Measurements from ENCODE around the gene IFNL4. TPM values are rescaled to one million over a fixed set of nuclear protein-coding genes. Genes with fewer than 3 reads are reported as not detected.

IFNL4 gene
- total and polyA plus RNA-seq, 4 donors, result not detected

DNA sequence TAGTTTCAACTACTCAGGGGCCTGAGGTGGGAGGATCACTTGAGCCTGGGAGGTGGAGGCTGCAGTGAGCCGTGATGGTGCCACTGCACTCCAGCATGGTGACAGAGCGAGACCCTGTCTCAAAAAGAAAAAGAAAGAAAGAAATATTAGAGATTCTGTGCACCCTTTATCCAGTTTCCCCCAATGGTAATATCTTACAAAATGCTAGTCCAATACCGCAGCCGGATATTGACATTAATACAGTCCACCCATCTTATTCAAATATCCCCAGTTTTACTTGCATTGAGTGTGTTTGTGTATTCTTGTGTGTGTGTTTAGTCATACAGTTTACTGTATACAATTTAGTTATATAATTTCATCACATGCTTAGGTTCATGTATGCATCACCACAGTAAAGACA, 8.6 kb upstream of the IFNL4 start:
- TF ChIP-seq, protein P1, sequence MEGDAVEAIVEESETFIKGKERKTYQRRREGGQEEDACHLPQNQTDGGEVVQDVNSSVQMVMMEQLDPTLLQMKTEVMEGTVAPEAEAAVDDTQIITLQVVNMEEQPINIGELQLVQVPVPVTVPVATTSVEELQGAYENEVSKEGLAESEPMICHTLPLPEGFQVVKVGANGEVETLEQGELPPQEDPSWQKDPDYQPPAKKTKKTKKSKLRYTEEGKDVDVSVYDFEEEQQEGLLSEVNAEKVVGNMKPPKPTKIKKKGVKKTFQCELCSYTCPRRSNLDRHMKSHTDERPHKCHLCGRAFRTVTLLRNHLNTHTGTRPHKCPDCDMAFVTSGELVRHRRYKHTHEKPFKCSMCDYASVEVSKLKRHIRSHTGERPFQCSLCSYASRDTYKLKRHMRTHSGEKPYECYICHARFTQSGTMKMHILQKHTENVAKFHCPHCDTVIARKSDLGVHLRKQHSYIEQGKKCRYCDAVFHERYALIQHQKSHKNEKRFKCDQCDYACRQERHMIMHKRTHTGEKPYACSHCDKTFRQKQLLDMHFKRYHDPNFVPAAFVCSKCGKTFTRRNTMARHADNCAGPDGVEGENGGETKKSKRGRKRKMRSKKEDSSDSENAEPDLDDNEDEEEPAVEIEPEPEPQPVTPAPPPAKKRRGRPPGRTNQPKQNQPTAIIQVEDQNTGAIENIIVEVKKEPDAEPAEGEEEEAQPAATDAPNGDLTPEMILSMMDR (IDR thresholded peaks at IDR 0.05; ENCODE audit: low read depth, low read length, missing input control), result no peak
- TF ChIP-seq, protein P2, sequence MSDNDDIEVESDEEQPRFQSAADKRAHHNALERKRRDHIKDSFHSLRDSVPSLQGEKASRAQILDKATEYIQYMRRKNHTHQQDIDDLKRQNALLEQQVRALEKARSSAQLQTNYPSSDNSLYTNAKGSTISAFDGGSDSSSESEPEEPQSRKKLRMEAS (IDR thresholded peaks at IDR 0.05), result no peak
- TF ChIP-seq, protein P3, sequence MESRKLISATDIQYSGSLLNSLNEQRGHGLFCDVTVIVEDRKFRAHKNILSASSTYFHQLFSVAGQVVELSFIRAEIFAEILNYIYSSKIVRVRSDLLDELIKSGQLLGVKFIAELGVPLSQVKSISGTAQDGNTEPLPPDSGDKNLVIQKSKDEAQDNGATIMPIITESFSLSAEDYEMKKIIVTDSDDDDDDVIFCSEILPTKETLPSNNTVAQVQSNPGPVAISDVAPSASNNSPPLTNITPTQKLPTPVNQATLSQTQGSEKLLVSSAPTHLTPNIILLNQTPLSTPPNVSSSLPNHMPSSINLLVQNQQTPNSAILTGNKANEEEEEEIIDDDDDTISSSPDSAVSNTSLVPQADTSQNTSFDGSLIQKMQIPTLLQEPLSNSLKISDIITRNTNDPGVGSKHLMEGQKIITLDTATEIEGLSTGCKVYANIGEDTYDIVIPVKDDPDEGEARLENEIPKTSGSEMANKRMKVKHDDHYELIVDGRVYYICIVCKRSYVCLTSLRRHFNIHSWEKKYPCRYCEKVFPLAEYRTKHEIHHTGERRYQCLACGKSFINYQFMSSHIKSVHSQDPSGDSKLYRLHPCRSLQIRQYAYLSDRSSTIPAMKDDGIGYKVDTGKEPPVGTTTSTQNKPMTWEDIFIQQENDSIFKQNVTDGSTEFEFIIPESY (IDR thresholded peaks at IDR 0.05), result no peak
- no peak for TF ChIP-seq FOXA1 (IDR thresholded peaks at IDR 0.05)
- TF ChIP-seq, protein P4, sequence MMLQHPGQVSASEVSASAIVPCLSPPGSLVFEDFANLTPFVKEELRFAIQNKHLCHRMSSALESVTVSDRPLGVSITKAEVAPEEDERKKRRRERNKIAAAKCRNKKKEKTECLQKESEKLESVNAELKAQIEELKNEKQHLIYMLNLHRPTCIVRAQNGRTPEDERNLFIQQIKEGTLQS (IDR thresholded peaks at IDR 0.05), result no peak
- no peak for TF ChIP-seq NR2F2 (IDR thresholded peaks at IDR 0.05)
- TF ChIP-seq SP1 (IDR thresholded peaks at IDR 0.05), result no peak
- TF ChIP-seq EGR1 (IDR thresholded peaks at IDR 0.05; ENCODE audit: low read depth in 2 of 2), result no peak
- TF ChIP-seq RXRA (IDR thresholded peaks at IDR 0.05), result no peak
- TF ChIP-seq GABPA (IDR thresholded peaks at IDR 0.05 in 1 of 2, conservative IDR thresholded peaks at IDR 0.05 in 1 of 2), result no peak
- no peak for TF ChIP-seq JUND (IDR thresholded peaks at IDR 0.05)
- TF ChIP-seq TAF1 (conservative IDR thresholded peaks at IDR 0.05), result no peak
- TF ChIP-seq YY1 (IDR thresholded peaks at IDR 0.05), result no peak
- TF ChIP-seq, protein P5, sequence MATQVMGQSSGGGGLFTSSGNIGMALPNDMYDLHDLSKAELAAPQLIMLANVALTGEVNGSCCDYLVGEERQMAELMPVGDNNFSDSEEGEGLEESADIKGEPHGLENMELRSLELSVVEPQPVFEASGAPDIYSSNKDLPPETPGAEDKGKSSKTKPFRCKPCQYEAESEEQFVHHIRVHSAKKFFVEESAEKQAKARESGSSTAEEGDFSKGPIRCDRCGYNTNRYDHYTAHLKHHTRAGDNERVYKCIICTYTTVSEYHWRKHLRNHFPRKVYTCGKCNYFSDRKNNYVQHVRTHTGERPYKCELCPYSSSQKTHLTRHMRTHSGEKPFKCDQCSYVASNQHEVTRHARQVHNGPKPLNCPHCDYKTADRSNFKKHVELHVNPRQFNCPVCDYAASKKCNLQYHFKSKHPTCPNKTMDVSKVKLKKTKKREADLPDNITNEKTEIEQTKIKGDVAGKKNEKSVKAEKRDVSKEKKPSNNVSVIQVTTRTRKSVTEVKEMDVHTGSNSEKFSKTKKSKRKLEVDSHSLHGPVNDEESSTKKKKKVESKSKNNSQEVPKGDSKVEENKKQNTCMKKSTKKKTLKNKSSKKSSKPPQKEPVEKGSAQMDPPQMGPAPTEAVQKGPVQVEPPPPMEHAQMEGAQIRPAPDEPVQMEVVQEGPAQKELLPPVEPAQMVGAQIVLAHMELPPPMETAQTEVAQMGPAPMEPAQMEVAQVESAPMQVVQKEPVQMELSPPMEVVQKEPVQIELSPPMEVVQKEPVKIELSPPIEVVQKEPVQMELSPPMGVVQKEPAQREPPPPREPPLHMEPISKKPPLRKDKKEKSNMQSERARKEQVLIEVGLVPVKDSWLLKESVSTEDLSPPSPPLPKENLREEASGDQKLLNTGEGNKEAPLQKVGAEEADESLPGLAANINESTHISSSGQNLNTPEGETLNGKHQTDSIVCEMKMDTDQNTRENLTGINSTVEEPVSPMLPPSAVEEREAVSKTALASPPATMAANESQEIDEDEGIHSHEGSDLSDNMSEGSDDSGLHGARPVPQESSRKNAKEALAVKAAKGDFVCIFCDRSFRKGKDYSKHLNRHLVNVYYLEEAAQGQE (IDR thresholded peaks at IDR 0.05), result no peak
- TF ChIP-seq HNF4G (IDR thresholded peaks at IDR 0.05), result no peak
- no peak for TF ChIP-seq HNF4A (conservative IDR thresholded peaks at IDR 0.05)
- TF ChIP-seq RAD21 (IDR thresholded peaks at IDR 0.05), result no peak
- TF ChIP-seq FOXA2 (IDR thresholded peaks at IDR 0.05), result no peak
- 94% methylated on average over 4 of the region's 4 CpGs for WGBS
- no peak for DNase-seq (ENCODE audit: low spot score)
- Histone ChIP-seq H3K27ac (ENCODE audit: low read depth in 1 of 2, low read length in 2 of 2) (no peak overlapping the region), H3K9me3 (ENCODE audit: control insufficient read depth in 4 of 4, low read length in 3 of 4) (no peaks in the 10 kb centered on the region), H3K9ac (ENCODE audit: low read depth in 1 of 2, low read length in 2 of 2) (no peak overlapping the region), H3K4me3 (ENCODE audit: low read depth in 1 of 3, low read length in 3 of 3) (no peak overlapping the region), H3K4me1 (ENCODE audit: control insufficient read depth in 4 of 4, insufficient read depth in 4 of 4, low read length in 3 of 4) (no peaks in the 10 kb centered on the region), H3K36me3 (ENCODE audit: control insufficient read depth in 4 of 4, insufficient read depth in 3 of 4, low read depth in 1 of 4, low read length in 3 of 4) (no peaks in the 10 kb centered on the region), H3K27me3 (ENCODE audit: control insufficient read depth in 4 of 4, insufficient read depth in 4 of 4, low read length in 3 of 4) (no peaks in the 10 kb centered on the region)

Data from liver (tissue), 9 donors.